AG04449 (cell line): ENCODE data around the gene RAB8A.
"Not testable (repeated sequence)": the region's sequence is repeated elsewhere in the genome, so short reads cannot be mapped to it uniquely, and the experiment has no call there.

ENCODE experiments used
- CTCF ChIA-PET: fragments of 350-600 bp; formaldehyde crosslinking; extraction: SDS; loops from one replicate; lab custom pipeline; 2021; ENCODE audit warnings: antibody characterized with exemption; lab: Yijun Ruan, JAX
- POLR2A ChIA-PET: fragments of 400-600, 350-600 bp; formaldehyde crosslinking; extraction: SDS; loops from one replicate; lab custom pipeline; 2020; ENCODE audit warnings: antibody characterized with exemption, inconsistent platforms; lab: Yijun Ruan, JAX
- DNase-seq: peaks from one replicate; pipeline ENCODE4 v3.0.0-alpha.2; 2010; ENCODE audit warnings: low read depth, low spot score
- H3K4me3 ChIP-seq: 2 replicates; pipeline ENCODE4 v1.5.1; 2011; ENCODE audit warnings: low read depth, mild to moderate bottlenecking, control low read depth, low read length
- TF ChIP-seq, protein P1 (sequence below): IDR thresholded peaks from one replicate; pipeline ENCODE4 v1.5.1; 2011; ENCODE audit warnings: mild to moderate bottlenecking, moderate library complexity, low read length, control low read depth, inconsistent platforms; ENCODE audit not compliant: insufficient read depth; ENCODE audit errors: missing control alignments

RAB8A gene

DNA sequence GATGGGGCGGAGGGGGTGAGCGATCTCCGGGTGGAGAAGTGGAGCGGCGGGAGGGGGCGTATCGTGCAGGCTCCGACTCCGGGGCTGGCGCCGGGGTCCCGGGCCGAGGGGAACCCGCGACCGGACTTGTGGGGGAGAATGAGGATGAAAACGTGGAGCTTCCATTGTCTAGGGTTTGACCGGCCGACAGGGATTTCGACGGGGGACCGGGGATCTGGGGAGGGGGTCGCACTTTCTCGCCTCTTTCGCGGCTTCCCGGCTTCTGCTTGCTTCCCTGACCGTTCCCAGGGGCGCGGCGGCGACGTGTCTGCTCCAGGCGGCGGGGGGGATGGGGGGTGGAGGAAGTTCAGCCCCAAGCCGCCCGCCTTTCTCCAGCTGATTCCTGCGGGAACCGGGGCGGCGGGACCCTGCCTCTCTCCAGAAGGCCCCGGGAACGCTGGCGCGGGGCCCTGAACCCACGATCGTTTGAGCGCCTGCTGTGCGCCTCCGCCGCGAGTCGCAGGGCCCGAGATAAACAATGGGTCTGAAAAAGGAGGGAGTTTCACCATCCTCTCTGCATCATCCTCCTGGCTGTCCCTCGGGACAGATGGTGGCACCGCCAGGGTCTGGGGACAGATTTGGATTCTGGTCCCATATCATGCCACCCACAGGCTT lies 34.6 kb upstream of the RAB8A start:
- H3K4me3 ChIP-seq: peak overlapping the region; percentile 97
- CTCF ChIA-PET: interaction anchor here (0.8 to 4.2 kb wide), 5 partner anchors 14 to 658 kb away, joined by 3 to 28 read pairs (median 5); partner anchors contain the start of gene AKAP8L
- DNase-seq: no peak
- POLR2A ChIA-PET: interaction anchor here (0.9 to 3.9 kb wide), 8 partner anchors 12 to 248 kb away, joined by 3 to 35 read pairs (median 6); partner anchors contain the start of genes FAM32A and KLF2
- TF ChIP-seq, protein P1, sequence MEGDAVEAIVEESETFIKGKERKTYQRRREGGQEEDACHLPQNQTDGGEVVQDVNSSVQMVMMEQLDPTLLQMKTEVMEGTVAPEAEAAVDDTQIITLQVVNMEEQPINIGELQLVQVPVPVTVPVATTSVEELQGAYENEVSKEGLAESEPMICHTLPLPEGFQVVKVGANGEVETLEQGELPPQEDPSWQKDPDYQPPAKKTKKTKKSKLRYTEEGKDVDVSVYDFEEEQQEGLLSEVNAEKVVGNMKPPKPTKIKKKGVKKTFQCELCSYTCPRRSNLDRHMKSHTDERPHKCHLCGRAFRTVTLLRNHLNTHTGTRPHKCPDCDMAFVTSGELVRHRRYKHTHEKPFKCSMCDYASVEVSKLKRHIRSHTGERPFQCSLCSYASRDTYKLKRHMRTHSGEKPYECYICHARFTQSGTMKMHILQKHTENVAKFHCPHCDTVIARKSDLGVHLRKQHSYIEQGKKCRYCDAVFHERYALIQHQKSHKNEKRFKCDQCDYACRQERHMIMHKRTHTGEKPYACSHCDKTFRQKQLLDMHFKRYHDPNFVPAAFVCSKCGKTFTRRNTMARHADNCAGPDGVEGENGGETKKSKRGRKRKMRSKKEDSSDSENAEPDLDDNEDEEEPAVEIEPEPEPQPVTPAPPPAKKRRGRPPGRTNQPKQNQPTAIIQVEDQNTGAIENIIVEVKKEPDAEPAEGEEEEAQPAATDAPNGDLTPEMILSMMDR: no peak

DNA sequence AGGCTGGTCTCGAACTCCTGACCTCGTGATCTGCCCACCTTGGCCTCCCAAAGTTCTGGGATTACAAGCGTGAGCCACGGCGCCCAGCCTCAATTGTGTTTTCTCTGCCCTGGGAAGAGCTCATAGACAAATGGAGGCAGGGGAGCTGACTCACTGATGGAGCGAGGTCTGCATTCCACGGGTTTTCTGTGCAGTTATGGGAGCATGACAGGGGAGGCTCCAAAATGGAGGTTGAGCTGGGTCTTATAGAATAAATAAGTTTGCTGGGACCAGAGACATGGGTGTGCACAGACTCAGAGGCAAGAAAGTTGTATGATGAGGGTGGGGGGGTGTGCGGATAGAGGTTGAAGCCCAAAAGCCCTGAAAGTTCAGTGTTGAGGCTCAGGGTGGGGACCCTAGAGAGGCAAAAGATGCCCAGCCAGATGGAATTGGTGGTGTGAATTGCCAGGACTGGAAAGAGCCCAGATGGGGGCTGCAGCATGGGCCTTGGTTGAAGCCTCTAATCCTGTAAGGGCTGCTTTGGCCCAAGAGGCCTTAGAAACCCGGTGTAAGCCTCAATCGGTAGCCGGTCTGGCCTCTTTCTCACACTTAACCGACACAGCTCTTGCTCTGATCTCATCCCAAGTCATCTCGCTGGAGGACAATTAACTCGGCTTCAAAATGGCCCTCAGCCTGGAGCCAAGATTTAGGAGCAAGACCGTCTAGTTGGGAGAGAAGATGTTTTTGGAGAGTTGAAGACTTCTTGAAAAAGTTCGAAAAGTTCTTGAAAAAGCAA lies 33.5 kb upstream of the RAB8A start:
- ChIA-PET CTCF (interaction anchor here (0.8 to 4.2 kb wide), 6 partner anchors 11 to 659 kb away, joined by 3 to 28 read pairs (median 5); partner anchors contain the start of gene AKAP8L), POLR2A (interaction anchor here (0.7 to 2.3 kb wide), 12 partner anchors 9 to 107 kb away, joined by 3 to 10 read pairs (median 4); partner anchors contain the start of gene FAM32A)
- TF ChIP-seq, protein P1: no peak
- peak overlapping the region; percentile 97 for H3K4me3 ChIP-seq
- DNase-seq: no peak

DNA sequence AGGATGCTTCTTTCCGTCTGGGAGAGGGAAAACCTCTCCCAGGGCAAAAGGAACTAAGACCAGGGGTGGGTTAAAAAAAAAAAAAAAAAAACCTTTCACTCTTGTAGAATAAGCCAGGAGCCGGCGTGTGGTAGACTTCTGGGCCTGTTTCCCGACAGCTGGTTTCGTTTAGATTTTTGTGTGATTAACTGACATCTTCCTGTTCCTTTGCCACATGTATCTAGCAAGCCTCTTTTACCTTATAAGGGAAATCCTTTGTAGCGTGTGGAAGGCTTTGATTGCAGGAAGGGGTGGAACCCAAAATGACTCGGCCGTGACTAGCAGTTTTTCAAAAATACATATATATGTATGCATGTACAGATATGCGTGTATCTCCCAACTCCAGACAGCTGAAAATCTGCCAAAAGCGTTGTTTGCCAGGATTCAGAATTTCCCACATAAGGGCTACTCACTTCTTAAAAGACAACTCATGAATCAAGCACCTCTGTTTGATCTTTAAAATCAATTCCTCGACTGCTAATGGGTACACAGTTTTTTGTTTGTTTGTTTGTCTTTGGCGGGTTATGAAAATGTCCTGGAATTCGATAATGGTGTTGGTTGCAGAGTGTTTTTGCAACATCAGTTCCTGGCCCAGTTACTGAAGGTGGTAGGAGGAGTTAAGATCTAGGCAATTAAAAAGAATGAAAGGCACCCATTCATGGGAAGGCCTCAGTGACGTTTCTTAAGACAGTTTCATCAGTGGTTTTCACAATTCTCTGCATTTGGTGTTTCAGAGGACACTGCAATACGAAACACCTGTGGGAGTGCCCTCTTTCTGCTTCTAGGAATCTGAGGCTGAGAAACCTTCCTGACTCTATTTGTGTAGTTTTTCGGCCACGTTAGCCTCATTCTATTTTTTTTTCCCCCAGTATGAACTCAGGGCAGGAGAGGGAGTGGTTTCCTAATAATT lies 32.7 kb upstream of the RAB8A start:
- POLR2A ChIA-PET: interaction anchor here (0.9 to 2.0 kb wide), 7 partner anchors 8 to 106 kb away, joined by 3 to 10 read pairs (median 5); partner anchors contain the start of gene FAM32A
- TF ChIP-seq, protein P1: no peak
- CTCF ChIA-PET: interaction anchor here (1.4 to 4.2 kb wide), 3 partner anchors 10 to 38 kb away, joined by 3 to 28 read pairs (median 5); no protein-coding TSS in a partner anchor
- peak; percentile 95 for DNase-seq
- H3K4me3 ChIP-seq: peak overlapping the region; percentile 97

DNA sequence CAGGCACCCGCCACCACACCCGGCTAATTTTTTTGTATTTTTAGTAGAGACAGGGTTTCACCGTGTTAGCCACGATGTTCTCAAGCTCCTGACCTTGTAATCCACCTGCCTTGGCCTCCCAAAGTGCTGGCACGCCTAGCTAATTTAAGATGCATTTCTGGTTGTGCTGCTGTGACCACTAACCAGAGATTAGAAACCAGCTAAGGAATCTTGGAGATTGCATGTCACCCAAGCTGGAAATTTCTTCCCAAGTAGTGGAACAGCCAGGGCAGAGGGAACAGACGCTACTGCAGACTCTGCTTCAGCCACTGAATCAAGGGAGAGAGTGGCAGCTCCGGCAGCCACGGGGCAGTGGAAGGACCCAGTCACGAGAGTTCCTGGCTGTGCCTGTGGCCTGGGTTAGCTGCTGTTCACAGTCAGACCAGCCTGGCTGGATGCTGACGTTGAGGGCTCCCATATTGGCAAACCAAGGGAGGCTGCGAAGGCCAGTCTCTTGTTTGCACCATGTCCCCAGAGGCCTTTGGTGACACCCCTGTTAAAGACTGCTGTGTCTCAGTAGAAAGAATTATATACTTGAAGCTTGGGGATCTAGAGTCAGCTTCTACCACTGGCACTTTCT lies 27.5 kb upstream of the RAB8A start:
- DNase-seq: no peak
- ChIA-PET CTCF (interaction anchor here (0.7 to 2.5 kb wide), 4 partner anchors 12 to 58 kb away, joined by 3 to 16 read pairs (median 10); no protein-coding TSS in a partner anchor), POLR2A (interaction anchor here (1.0 to 1.7 kb wide), 2 partner anchors 11 to 12 kb away, joined by 3 to 15 read pairs; no protein-coding TSS in a partner anchor)
- H3K4me3 ChIP-seq: no peak overlapping the region
- TF ChIP-seq, protein P1: no peak

DNA sequence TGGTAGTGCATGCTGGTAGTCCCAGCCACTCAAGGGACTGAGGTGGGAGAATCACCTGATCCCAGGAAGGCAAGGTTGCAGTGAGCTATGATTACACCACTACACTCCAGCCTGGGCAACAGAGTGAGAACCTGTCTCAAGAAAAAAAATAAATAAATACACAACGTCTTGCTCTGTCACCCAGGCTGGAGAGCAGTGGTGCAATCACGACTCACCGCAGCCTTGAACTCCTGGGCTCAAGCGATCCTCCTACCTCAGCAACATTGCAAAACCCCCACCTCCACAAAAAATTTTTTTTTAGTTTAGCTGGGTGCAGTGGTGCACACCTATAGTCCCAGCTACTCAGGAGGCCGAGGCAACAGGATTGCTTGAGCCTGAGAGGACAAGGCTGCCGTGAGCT lies 26.6 kb upstream of the RAB8A start:
- TF ChIP-seq, protein P1: no peak
- ChIA-PET CTCF (interaction anchor here (1.4 to 2.5 kb wide), 4 partner anchors 11 to 101 kb away, joined by 5 to 16 read pairs (median 10); partner anchors contain the start of gene FAM32A), POLR2A (interaction anchor here (0.6 to 1.9 kb wide), 3 partner anchors 10 to 19 kb away, joined by 3 to 9 read pairs (median 3); no protein-coding TSS in a partner anchor)
- no peak for DNase-seq
- H3K4me3 ChIP-seq: no peak overlapping the region

DNA sequence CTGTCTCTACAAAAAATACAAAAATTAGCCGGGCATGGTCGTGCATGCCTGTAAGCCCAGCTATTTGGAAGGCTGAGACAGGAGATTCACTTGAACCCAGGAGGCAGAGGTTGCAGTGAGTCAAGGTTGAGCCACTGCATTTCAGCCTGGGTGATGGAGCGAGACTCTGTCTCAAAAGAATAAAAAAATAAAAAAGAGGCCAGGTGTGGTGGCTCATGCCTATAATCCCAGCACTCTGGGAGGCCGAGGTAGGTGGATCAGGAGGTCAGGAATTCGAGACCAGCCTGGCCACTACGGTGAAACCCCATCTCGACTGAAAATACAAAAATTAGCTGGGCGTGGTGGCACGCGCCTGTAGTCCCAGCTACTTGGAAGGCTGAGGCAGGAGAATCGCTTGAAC lies 24.3 kb upstream of the RAB8A start:
- CTCF ChIA-PET: interaction anchor here (1.2 to 1.6 kb wide), 3 partner anchors 8 to 24 kb away, joined by 4 to 6 read pairs (median 4); partner anchors contain the start of gene TPM4
- not testable (repeated sequence) for H3K4me3 ChIP-seq, DNase-seq
- POLR2A ChIA-PET: interaction anchor here (1.2 kb wide), 2 partner anchors 9 to 11 kb away, joined by 4 read pairs; partner anchors contain the start of gene TPM4
